K562 (cell line): Measurements from ENCODE around the gene KCP. TPM values are rescaled to one million over a fixed set of nuclear protein-coding genes. Genes with fewer than 3 reads are reported as not detected.

Experiments
- ATF2 ChIP-seq: sonication (generic); formaldehyde crosslinking; IDR thresholded peaks from 2 replicates; pipeline ENCODE4 v1.8.1; 2022; ENCODE audit warnings: missing genetic modification reagents
- ATF3 ChIP-seq, 2 experiments: fragments of 450-650 bp in 1 of 2; sonication (generic) in 1 of 2; formaldehyde crosslinking in 1 of 2; IDR thresholded peaks in 1 of 2; conservative IDR thresholded peaks in 1 of 2; 2 replicates each; pipeline versions ENCODE4 v1.6.1 to v1.8.1; 2016 to 2023; ENCODE audit warnings: mild to moderate bottlenecking in 2 of 2, moderate library complexity in 2 of 2, inconsistent platforms in 1 of 2, missing genetic modification reagents in 1 of 2
- CREB5 ChIP-seq: fragments of 250-450 bp; sonication (Bioruptor Pico); IDR thresholded peaks from 2 replicates; pipeline ENCODE4 v1.5.0; 2020; ENCODE audit warnings: mild to moderate bottlenecking
- CREBBP ChIP-seq: IDR thresholded peaks from one replicate; pipeline ENCODE4 v1.6.1; 2012; ENCODE audit warnings: low read depth, mild to moderate bottlenecking, control low read depth, inconsistent platforms, low read length
- E4F1 ChIP-seq: fragments of 250-450 bp; sonication (Bioruptor Pico); IDR thresholded peaks from 2 replicates; pipeline ENCODE4 v1.5.0; 2021; ENCODE audit warnings: mild to moderate bottlenecking, borderline replicate concordance
- EP400 ChIP-seq: fragments of 450-650 bp; IDR thresholded peaks from 2 replicates; pipeline ENCODE4 v1.6.1; 2017; ENCODE audit warnings: antibody characterized with exemption, mild to moderate bottlenecking, moderate library complexity
- FOXM1 ChIP-seq, 2 experiments: fragments of 450-650 bp in 1 of 2; sonication (generic) in 1 of 2; formaldehyde crosslinking in 1 of 2; IDR thresholded peaks; 2 replicates each; pipeline versions ENCODE4 v1.6.1 to v1.9.0; 2017 to 2022; ENCODE audit warnings: low read depth in 2 of 2, mild to moderate bottlenecking in 2 of 2, missing genetic modification reagents in 1 of 2, moderate library complexity in 1 of 2
- HMG20A ChIP-seq: fragments of 450-650 bp; formaldehyde crosslinking; conservative IDR thresholded peaks from 2 replicates; pipeline ENCODE4 v1.4.0; 2020; ENCODE audit warnings: mild to moderate bottlenecking, mixed read lengths
- KAT7 ChIP-seq: sonication (generic); formaldehyde crosslinking; IDR thresholded peaks from 2 replicates; pipeline ENCODE4 v1.8.0; 2022; ENCODE audit warnings: missing genetic modification reagents, mild to moderate bottlenecking, borderline replicate concordance
- MLX ChIP-seq, 2 experiments: fragments of 450-650 bp in 1 of 2; sonication (generic) in 1 of 2; formaldehyde crosslinking; conservative IDR thresholded peaks; 2 replicates each; pipeline versions ENCODE4 v1.4.0 to v1.8.1; 2020 to 2022; ENCODE audit warnings: mild to moderate bottlenecking in 1 of 2, missing genetic modification reagents in 1 of 2
- NR2C2 ChIP-seq, 2 experiments: fragments of 200-800 bp in 1 of 2; sonication (Bioruptor generic) in 1 of 2; sonication (generic) in 1 of 2; formaldehyde crosslinking in 1 of 2; IDR thresholded peaks; 2 replicates each; pipeline versions ENCODE4 v1.6.1 to v1.8.0; 2016 to 2022; ENCODE audit warnings: mild to moderate bottlenecking in 1 of 2, missing compliant biosample characterization in 1 of 2, missing genetic modification characterization in 1 of 2, missing genetic modification reagents in 1 of 2
- PHB ChIP-seq: fragments of 250-450 bp; sonication (Bioruptor Pico); IDR thresholded peaks from 2 replicates; pipeline ENCODE4 v1.5.0; 2021
- RBM17 ChIP-seq: fragments of 200-400 bp; formaldehyde crosslinking; IDR thresholded peaks from 2 replicates; pipeline ENCODE4 v1.6.1; 2017; ENCODE audit warnings: low read depth, mild to moderate bottlenecking, low read length, borderline replicate concordance
- SNAPC5 ChIP-seq: fragments of 250-450 bp; sonication (Bioruptor Pico); IDR thresholded peaks from 2 replicates; pipeline ENCODE4 v1.8.0; 2021; ENCODE audit warnings: moderate library complexity, mild to moderate bottlenecking, inconsistent platforms
- TFAP4 ChIP-seq: sonication (generic); formaldehyde crosslinking; IDR thresholded peaks from 2 replicates; pipeline ENCODE4 v1.8.0; 2022; ENCODE audit warnings: missing genetic modification reagents, mild to moderate bottlenecking, moderate library complexity, borderline replicate concordance
- ZBTB8A ChIP-seq: fragments of 450-650 bp; IDR thresholded peaks from 2 replicates; pipeline ENCODE4 v1.6.1; 2018; ENCODE audit warnings: mild to moderate bottlenecking, moderate library complexity; ENCODE audit not compliant: partially characterized antibody
- ZNF212 ChIP-seq: fragments of 450-650 bp; formaldehyde crosslinking; IDR thresholded peaks from 2 replicates; pipeline ENCODE4 v1.4.0; 2020; ENCODE audit warnings: mild to moderate bottlenecking
- polyA plus RNA-seq, 8 experiments: library from polyadenylated mRNA; depleted of rRNA in 4 of 8; stranded (reverse) in 5 of 8; unstranded in 3 of 8; fragments of >200 nt; fragmentation: Nextera tagmentation in 2 of 8; fragmentation: Illumina TruSeq in 1 of 8; extraction: Ambion mirVana in 2 of 8; extraction: Trizol in 1 of 8; gene quantifications; 2 replicates each; pipeline versions ENCODE4 v1.2.1 to v1.2.3, GENCODE V29; 2011 to 2014; ENCODE audit warnings: inconsistent platforms in 1 of 8, missing spikeins in 1 of 8
- total RNA-seq, 7 experiments: library from RNA; depleted of rRNA in 6 of 7; stranded (reverse); fragments of >200 nt in 6 of 7; fragmentation: Illumina TruSeq in 2 of 7; extraction: Trizol in 2 of 7; gene quantifications; 2 replicates each; pipeline versions ENCODE4 v1.2.1 to v1.2.3, GENCODE V29; 2011 to 2021; ENCODE audit warnings: low replicate concordance in 1 of 7

KCP gene
- total and polyA plus RNA-seq, 9 of the 15 experiments (the other 6 are each of a cell fraction or from before 2014, with no cell fraction given): 0.06 to 0.17 (median 0.12) TPM; not detected in 3

- TF ChIP-seq E4F1: no peak
- no peak for TF ChIP-seq CREBBP
- TF ChIP-seq ATF2 (CRISPR knock-in tag): no peak
- TF ChIP-seq ZBTB8A: no peak
- TF ChIP-seq FOXM1 (IDR thresholded peaks at IDR 0.05; ENCODE audit: low read depth): no peak
- no peak for TF ChIP-seq FOXM1 (CRISPR knock-in tag; IDR thresholded peaks at IDR 0.05; ENCODE audit: low read depth)
- TF ChIP-seq RBM17: no peak
- no peak for TF ChIP-seq CREB5 (CRISPR knock-in tag)
- TF ChIP-seq HMG20A (CRISPR knock-in tag): peak; percentile 30; the same call in 1 of the 2 replicates
- no peak for TF ChIP-seq NR2C2 (CRISPR knock-in tag; IDR thresholded peaks at IDR 0.05)
- TF ChIP-seq NR2C2 (tag; IDR thresholded peaks at IDR 0.05): no peak
- TF ChIP-seq SNAPC5: no peak
- no peak for TF ChIP-seq PHB (CRISPR knock-in tag)
- TF ChIP-seq EP400: no peak
- no peak for TF ChIP-seq ATF3 (IDR thresholded peaks at IDR 0.05)
- 0 out of 2 replicates have a peak, but pooled peaks have one; percentile 68 for TF ChIP-seq ATF3 (CRISPR knock-in tag; conservative IDR thresholded peaks at IDR 0.05)
- no peak for TF ChIP-seq TFAP4 (CRISPR knock-in tag)
- TF ChIP-seq MLX (CRISPR knock-in tag; conservative IDR thresholded peaks at IDR 0.05): peak; percentile 52 to 66; a peak in 1 of 4 replicates
- no peak for TF ChIP-seq KAT7 (CRISPR knock-in tag)
- TF ChIP-seq ZNF212 (CRISPR knock-in tag): peak; percentile 63; the same call in 1 of the 2 replicates
These were observed 48.4 kb downstream of the KCP start (continued) for GRCh38 chr7:128861957-128862570.
